GM21723 (cell line): ENCODE measurements around the gene RHBDF1.
A peak's percentile ranks its signal among the peaks of the same experiment; 100 is the strongest.

Source experiments
- ATAC-seq: cut with Tn5 transposase; IDR thresholded peaks from one replicate; pipeline ENCODE4 v1.9.1; 2021; ENCODE audit warnings: mild to moderate bottlenecking, moderate library complexity; ENCODE audit not compliant: unreplicated experiment

Gene RHBDF1

DNA sequence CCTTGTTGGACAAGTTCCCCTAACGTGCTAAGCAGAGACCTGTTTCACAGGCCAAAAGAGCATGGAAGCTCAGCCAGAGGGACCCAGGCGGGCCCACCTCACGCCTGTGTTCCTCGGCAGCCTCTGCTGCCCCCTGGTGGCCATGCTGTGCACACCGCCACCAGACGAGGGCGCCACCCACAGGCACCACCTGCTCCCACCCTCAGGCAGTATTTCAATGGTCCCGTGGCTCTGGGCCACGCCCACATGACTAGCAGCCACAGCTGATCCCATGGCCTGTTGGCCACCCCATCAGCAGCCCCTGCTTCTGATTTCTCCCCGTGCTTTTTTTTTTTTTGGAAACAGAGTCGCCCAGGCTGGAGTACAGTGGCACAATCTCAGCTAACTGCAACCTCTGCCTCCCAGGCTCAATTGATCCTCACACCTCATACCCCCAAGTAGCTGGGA, 24.5 kb upstream of the RHBDF1 start:
- peak; percentile 76 for ATAC-seq

DNA sequence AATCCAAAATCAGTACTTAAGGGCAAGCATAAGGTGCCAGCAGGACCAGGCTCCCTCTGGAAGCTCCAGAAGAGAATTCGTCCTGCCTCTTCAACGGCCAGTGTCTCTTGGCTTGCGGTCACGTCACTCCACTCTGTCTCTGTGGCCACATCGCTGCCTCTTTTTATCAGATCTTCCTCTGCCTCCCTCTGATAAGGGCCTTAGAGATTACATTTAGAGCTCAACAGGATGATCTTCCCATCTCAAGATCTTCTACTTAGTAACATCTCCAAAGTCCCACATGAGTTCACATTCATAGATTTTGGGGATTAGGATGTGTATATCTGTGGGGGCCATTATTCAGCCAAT, 22.5 kb upstream of the RHBDF1 start:
- no peak for ATAC-seq

DNA sequence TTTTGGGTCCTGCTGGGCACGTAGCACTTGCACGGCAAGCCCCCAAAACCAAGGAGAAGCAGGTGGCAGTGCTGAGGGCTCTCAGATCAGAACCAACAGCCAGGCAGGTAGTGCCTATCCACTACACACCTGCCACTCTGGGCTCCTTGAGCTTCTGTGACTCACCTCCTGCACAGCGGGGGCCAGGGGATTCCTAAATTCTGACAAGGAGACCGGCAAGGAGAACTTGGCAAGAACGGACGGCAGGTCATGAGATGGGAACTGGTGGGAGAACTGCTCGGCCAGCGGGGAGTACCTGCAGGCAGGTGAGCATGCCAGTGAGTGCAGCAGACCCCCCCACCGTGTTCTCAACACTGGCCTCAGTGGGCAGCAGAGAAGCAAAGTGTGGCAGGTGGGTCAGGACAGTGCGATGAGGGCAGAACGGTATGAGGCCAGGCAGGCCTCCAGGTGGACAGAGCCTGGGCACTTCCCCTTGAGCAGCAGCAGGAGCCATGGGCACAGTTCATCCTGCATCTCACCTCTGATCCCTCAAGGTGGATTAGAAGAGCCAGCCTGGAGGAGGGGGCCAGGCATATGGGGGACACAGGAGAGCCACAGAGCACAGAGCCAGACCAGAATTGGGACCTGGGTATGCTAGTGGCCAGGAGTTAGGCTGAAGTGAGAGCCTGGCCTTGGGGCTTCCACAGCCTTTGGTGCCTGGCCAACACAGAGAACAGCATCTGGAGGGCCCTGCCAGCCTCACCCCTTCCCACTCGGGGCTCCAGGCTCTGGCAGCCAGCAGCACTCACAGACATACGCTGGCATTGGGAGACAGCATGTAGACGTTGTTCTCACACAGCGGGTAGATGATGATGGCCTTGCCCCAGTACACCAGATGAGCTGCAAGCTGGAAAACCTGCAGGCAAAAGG, 20.3 kb upstream of the RHBDF1 start:
- no peak for ATAC-seq

DNA sequence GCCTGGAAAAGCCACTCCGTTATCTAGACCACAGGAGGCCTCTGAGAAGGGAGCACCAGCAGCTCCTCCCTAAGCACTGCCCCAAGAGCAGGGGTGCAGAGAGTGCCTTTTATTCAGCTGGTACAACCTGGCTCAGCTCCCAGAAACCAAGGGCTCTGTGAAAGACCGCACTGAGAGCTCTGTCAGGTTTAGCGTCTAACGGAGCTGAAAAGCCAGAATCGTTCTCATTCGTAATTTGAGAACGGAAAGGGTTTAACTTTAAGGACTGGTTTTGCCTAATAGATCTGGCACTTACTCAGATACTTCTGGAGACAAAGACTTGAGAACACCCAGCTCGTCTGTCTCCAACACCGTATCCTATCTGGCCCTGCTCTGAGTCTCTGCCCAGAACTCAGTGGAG, 19.1 kb upstream of the RHBDF1 start:
- no peak for ATAC-seq

DNA sequence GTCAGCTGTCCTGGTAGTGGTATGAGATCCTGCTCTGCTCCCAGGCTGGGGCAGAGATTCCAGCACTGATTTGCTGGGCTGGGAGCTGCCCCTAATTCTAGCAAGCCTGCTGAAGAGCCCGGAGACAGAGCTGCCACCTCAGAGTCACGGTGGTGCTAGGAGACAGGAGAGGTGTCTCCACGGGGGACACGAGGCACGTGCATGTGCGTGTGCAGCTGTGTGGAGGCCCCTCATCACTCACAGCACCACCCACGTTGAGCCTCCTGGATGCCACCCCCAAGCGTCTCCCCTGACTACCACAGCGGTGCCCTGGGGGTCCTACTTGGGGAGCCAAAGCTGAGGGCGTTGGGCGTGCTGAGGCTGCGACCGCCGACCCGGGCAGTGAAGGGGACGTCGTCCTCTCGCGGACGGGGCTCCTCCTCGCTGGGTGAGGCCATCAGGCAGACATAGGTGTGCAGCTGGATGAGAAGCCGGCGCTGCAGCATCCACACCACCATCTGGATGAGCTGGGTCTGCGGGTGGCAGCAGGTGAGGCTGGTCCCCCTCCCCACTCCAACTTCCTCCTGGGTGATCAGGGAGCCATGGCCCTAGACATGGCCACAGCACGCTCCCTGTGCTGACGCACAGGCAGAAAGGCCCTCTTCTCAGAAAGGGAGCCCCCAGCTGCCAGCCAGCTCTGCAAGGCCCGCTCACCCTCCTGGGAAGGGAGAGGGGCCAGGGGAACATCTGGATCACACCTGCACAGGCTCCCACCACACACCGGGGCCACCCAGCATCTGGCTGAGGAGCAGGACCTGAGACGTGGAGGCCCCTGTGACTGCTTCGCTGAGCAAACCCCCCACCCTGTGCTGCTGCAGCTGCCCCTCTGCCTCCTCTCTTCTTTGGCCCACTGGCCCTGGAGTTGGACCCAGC, 17.2 kb upstream of the RHBDF1 start:
- ATAC-seq, result no peak

DNA sequence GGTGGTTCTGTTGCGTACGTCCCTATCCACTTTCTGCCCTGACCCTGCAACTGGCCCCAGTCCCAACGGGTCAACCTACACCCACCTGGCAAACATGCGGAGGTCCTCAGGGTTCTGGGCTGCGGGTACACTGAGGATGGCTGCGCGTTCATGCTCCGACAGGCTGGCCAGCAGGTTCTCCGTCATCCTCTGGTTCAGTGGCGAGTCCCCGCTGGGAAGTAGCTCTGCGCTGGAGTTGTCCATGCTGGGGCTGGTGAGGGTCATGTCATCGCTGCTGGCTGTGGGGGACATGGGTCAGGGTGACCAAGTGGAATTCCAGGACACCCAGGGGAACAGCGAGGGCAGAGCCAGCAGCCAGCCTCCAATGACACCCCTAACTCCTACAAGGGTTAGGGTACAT, 16.2 kb upstream of the RHBDF1 start:
- ATAC-seq, result no peak

DNA sequence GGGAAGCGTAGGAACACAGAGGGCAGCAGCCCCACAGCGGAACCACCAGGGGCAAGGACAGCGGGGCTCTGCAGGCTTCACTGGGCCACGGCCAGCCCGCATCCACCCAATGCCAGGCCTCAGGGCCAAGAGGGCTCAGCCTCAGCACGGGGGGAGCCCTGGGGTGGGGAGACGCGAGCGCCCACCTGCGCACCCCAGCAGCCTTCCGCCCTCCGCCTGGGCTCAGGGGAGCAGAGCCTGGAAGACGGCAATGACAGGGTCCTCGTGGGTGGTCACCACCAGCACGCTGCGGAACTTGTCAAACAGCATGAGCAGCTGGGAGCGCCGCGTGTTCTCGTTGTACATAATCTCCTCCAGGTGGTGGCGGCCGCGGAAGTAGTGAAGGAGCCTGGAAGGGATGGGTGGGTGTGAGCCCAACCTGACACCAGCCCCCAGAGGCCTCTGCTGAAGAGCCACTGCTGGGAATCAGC, 14.1 kb upstream of the RHBDF1 start:
- no peak for ATAC-seq

DNA sequence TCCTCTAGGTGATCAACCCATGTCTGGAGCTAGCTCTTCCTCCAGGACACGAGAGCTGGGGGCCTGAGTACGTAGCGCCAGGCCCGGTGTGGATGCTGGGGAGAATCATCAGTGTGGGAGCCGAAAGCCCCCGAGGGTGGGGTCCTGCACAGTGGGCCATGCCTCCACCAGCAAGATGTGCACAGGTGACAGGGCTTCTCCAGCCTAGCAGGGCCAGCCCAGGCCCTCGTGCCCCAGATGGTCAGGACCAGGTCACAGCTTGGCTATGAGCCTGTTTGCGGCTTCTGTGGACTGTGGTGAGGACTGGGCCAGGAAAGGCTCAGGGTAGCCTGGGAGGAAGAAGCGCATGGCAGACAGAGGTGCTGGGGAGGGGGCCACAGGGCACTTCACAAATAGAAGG, 13.4 kb upstream of the RHBDF1 start:
- ATAC-seq, result no peak

DNA sequence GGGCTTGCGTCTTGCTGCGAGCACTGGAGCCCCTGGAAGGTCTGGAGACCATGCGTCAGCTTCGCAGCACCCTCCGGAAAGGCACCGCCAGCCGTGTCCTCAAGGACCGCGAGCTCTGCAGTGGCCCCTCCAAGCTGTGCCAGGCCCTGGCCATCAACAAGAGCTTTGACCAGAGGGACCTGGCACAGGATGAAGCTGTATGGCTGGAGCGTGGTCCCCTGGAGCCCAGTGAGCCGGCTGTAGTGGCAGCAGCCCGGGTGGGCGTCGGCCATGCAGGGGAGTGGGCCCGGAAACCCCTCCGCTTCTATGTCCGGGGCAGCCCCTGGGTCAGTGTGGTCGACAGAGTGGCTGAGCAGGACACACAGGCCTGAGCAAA, 13.0 kb upstream of the RHBDF1 start:
- no peak for ATAC-seq

DNA sequence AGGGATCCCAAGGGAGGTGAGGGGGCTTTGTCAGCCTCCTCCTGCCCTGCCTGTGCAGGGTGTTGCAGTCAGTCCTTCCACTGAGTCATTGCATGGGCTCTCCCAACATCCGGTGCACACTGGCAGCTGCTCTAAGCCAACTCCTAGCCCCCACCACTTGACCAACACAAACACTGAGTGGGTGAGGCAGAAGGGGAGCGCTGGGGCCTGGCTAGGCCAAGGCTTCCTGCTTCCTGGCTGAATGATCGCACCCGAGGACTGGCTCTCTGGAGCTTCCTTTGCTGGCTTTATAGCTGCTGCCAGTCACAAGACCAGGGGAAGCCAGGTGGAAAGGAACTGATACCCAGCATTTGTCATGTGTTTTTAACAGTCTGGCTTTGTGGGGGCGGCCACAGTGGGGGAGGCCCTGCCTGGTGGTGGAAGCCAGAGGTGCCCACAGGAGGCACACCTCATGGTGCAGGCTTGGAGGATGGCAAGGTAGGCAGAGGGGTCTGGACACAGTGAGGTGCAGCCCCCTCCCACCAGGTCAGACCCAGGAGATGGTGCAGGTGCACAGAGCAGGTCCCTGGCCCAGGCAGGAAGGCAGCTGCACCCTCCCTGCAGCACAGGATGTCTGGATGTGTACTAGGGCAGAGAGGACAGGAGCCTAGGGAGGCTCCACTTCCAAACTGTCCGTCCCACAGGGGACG, 12.4 kb upstream of the RHBDF1 start:
- peak; percentile 75 for ATAC-seq

DNA sequence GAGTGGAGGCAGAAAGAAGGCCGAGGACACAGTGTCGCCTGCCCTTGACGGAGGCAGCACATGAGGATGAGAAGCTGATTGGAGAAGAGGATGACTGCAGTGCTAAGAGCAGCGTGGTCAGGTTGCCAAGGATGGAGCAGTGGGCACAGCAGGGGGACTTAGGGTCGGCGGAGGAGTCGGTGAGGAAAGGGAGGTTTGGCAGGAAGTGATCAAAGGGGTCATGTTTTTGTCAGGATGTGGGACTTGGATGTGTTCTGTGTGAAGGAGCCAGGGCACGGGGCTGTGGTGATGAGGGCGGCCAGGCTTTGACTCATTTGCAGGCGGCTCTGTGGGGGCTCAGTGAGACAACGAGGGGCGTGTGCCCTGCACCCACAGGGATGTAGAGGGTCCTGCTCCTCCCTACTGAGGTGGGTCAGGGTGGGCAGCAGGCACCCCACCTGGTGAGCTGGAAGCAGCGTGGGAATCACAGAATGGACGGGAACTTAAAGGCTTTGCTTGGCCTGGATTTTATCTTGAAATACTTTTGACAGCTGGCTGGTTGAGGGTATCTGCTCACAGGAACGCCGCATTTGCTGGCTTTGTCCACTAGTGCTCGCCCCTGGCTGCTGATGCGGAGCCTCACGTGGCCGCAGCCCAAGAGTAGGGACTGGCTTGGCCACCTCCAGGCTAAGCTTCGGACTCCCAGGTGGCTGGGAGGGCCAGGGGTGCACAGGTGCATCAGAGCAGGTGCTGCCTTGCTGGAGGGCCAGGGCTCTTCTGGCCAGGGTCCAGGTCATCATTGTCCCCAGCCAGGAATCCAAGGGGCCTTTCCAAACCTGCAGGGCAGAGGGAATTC, 11.6 kb upstream of the RHBDF1 start:
- no peak for ATAC-seq

DNA sequence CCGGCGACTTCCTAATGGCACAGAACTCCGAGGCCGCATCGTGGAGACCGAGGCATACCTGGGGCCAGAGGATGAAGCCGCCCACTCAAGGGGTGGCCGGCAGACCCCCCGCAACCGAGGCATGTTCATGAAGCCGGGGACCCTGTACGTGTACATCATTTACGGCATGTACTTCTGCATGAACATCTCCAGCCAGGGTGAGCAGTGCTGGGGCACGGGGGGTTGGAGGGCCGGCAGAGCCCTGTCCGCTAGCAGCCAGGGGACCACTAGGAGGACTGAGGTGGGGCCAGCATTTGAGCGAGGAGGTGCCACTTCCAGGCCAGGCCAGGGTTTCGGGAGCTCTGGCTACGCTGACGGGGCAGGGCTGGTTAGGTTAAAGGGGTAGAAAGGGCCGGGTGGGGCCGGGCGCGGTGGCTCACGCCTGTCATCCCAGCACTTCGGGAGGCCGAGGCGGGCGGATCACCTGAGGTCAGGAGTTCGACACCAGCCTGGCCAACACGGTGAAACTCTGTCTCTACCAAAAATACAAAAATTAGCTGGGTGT, 10.7 kb upstream of the RHBDF1 start:
- no peak for ATAC-seq

DNA sequence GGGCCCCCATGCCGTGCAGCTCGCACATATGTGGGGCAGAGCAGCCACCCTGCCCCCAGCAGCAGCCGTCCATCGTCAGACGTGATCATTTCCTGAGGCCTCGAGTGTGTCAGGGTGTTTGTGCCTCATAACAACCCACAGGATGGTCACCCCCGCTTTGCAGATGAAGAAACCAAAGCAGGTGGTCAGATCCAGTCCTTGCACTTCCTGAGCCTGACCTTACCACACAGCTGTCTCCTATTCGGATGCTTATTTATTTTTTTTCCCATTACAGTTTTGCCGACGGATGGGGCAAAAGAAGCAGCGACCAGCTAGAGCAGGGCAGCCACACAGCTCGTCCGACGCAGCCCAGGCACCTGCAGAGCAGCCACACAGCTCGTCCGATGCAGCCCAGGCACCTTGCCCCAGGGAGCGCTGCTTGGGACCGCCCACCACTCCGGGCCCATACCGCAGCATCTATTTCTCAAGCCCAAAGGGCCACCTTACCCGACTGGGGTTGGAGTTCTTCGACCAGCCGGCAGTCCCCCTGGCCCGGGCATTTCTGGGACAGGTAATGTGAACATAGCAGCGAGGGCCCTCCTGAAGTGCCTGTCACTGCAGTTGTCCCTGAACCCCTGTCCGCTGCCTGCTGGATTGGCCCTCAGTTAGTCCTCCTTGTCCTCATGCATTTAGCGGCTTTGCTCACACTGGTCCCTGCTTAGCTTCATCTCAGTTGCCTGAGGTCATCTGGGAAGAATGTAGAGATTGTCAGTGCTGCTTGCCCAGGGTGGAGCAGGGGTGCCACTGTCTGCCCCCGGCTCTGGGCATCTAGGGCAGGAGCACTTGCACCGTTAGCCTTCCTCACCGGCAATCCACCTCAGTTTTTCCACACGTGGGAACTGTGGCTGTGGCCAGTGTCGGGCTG, 7.0 kb upstream of the RHBDF1 start:
- no peak for ATAC-seq

DNA sequence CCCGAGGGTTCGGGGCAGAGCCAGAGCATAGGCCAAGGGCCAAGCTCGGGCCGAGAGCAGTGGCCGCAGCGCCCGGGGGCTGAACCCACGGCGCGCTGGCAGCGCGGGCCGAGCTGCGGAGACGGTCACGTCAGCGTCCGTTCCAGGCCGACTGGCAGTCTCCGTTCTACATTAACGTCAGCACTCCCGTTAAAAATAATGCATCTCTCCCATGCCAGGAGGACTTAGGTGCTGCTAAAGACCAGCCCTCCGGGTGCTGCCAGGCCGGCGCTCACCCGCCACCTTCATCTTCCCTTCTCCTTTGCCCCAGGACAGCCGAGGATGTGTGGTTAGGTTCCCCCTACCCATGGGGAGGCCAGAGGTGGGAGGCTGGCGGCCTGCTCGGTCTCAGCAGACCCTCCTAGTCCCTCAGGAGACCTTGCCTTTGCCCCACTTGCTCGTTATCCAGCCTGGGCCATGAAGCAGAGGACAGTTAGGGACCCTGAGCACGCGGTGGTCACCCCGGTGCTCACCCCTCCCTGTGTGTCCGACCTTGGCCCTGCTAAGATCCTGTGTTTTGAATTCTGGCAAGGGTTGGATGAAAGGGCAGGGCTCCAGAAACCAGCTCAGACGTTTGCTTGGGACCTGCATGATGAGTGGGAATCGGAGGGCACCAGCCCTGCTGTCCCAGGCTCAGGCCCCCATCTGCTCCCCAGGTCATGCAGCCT, 6.2 kb upstream of the RHBDF1 start:
- ATAC-seq, result peak; percentile 16

DNA sequence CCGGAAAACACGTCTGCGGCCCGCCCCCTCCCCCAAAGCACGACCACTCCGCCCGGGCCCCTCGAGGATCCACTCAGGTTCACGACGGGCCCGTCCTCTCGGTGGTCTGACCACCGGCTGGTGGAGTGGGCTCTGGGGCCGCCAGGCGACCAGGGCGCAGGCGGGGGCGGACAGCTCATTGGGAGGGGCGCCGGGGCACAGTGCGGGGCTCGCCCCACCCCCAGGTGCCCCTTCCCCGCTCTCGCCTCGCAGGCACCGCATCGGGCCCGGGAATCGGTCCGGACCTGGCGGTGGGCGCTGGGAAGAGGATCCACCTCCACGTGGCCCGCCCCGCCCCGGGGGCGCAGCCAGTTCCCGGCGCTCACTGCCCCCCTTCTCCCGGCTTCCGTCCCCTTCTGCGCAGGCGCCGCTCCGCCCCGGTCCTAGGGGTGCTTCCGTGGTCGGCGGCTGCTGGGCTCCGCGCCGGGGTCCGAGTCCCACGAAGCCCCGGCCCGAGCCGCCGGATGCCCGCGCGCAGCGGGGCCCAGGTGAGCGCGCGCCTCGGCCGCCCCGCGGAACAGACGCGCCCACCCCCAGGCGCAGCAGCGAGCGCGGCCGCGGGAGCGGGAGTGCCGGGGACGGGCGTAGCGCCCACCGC, 5.5 kb upstream of the RHBDF1 start, which contains the start of gene MPG:
Gene MPG (plus strand): TSS at position 419 of the 637 bp plus-strand sequence. CDS start 85 bp downstream, at position 504.
- ATAC-seq, result peak; percentile 62

DNA sequence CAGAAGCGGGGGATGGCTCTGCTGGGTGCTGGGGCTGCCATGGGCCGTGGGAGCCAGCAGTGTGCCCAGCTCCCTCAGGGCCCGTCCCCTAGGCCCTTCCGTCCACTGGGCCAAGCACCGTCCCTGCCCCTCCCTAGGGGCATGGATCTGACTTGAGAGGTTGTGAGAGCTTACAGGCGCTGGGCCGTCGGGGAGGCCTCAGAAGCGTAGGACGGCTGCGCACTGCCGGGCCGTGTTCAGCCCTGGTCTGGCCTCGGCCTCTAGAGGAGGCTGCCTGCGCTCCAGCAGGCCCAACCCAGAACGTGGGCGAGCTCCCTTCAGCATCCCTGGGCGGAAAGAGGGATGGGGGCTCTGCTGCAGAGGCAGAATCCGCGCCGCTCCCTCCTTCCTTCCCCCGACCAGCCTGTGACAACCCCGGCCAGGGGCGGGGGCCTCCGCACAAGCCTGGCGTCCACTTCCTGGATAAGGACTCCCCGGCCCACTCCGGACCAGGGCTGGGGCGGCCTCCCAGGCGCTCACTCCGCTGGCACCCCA, 4.9 kb upstream of the RHBDF1 start:
- ATAC-seq, result peak; percentile 28

DNA sequence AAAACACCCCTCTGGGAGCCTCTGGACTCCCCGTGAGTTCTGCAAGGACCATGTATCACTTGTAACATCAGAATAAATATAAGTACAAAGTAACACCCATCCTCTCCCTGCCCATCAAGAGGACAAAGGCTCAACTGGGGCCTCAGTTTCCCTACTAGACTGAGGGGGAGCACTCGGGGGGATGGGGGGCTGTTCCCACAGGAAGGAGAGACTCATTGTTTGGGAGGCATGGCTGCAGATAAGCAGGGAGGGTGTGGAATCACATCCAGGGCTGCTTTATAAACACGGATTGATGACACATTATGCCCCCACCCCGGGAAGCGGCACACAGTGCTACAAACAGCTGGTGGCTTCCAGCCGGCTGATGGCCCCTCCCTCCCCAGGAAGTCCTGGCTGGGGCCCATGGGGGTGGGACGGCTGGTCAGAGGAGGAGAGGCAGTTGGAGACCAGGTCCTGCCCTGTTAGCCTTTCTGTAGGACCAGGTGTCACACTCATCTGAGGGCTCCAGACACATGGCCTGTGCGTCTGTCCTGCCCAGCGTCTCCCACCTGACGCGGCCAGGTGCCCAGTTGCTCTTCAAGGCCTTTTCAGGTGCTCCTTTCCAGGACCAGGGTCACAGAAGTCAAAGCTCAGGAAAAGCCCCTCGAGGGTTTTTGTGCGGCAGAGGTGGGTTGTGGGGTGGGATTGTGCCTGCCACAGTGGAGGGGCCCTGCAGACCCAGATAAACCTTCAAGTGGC, 4.3 kb upstream of the RHBDF1 start:
- ATAC-seq, result no peak
